Stimulated activated memory B cell treated with anti-CD40 and anti-IgM and Interleukin-4, amounts not matched to agents 10 μg/mL and 1 μg/mL and 100 μg/mL, for 72 hours (primary cell): ENCODE results near the gene SPPL3.

Source experiments
- ATAC-seq: fragments of 150-1000 bp; cut with Tn5 transposase; 2 replicates; pipeline ENCODE4 v1.10.0; 2021
- H3K27ac Mint-ChIP-seq: one replicate; pipeline ENCODE4 v1.8.0; 2022; ENCODE audit warnings: mild to moderate bottlenecking, mixed read lengths
- H3K27me3 Mint-ChIP-seq: one replicate; pipeline ENCODE4 v1.8.0; 2022; ENCODE audit warnings: mixed read lengths
- H3K36me3 Mint-ChIP-seq: one replicate; pipeline ENCODE4 v1.8.0; 2022; ENCODE audit warnings: mixed read lengths
- H3K4me1 Mint-ChIP-seq: one replicate; pipeline ENCODE4 v1.8.0; 2022; ENCODE audit warnings: mixed read lengths
- H3K4me3 Mint-ChIP-seq: one replicate; pipeline ENCODE4 v1.8.0; 2022; ENCODE audit warnings: mild to moderate bottlenecking, moderate library complexity, mixed read lengths
- H3K9me3 Mint-ChIP-seq: one replicate; pipeline ENCODE4 v1.8.0; 2022; ENCODE audit warnings: mixed read lengths

SPPL3 gene

DNA sequence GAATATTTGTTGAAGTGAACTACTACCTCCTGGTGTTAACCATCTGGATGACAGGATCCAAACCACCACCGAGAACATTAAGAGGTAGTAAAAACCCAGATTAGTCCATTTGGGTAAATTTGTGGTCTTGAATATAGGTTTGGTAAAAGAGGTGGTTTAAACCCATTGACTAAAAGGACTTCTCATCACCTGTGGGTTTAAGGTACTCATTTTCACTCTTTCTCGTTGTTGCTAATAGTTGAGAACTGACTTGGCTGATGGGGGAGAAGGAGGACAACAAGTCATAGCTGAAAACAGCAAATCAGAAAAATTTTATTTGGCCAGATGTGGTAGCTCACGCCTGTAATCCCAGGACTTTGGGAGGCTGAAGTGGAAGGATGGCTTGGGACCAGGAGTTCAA lies 119.4 kb downstream of the SPPL3 start:
- H3K27me3 Mint-ChIP-seq: no peaks in the 10 kb centered on the region
- H3K4me1 Mint-ChIP-seq: peaks cover 15% of the 10 kb centered on the region
- H3K4me3 Mint-ChIP-seq: no peak overlapping the region
- H3K36me3 Mint-ChIP-seq: peaks cover 39% of the 10 kb centered on the region
- H3K27ac Mint-ChIP-seq: no peak overlapping the region
- ATAC-seq: no peak
- no peaks in the 10 kb centered on the region for H3K9me3 Mint-ChIP-seq

GRCh38 chr12:120783197-120783596 lies 121.0 kb downstream of the SPPL3 start:
- peaks cover 31% of the 10 kb centered on the region for H3K36me3 Mint-ChIP-seq
- no peak overlapping the region for H3K4me3 Mint-ChIP-seq
- peaks cover 7% of the 10 kb centered on the region for H3K4me1 Mint-ChIP-seq
- H3K27ac Mint-ChIP-seq: no peak overlapping the region
- H3K27me3 Mint-ChIP-seq: no peaks in the 10 kb centered on the region
- H3K9me3 Mint-ChIP-seq: no peaks in the 10 kb centered on the region
- no peak for ATAC-seq

GRCh38 chr12:120775862-120776552 lies 128.2 kb downstream of the SPPL3 start:
- Mint-ChIP-seq H3K27me3 (no peaks in the 10 kb centered on the region), H3K27ac (no peak overlapping the region), H3K4me1 (peaks cover 15% of the 10 kb centered on the region), H3K36me3 (peaks cover 28% of the 10 kb centered on the region), H3K4me3 (no peak overlapping the region), H3K9me3 (no peaks in the 10 kb centered on the region)
- ATAC-seq: no peak

DNA sequence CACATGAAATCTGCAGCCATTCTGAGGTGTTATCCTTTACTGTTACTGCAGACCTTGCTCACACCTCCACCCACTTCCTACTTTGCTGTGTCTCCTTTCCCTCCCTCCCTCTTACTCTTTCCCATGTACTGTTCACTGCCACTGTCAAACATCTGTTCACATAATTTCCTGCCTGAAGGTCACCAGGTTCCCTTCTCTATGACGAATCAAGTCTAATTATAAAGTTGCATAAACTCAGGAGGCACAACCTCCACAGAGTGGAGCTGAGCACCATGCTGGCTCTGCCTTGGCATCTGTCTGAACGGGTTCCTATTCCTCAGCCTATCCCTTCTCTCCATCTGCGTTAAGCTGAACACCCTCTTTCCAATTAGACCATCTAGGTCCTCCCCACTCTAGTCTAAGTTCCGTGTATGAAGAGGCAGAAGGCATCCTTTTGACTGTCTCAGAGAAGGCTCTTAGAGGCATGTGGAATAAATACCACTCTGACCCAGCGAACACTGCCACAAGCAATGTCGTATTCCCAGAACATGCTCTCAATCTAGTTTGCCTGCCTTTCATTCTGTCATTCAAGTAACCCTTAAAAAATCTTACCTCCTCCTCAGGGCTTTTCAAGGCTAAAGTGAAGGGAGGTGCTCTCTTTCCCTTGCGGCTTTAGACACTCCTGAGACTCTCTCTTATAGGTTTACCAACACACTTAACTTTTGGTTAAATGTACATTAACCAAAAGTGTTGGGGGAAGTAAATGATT lies 129.8 kb downstream of the SPPL3 start:
- H3K36me3 Mint-ChIP-seq: peaks cover 36% of the 10 kb centered on the region
- H3K9me3 Mint-ChIP-seq: no peaks in the 10 kb centered on the region
- H3K27ac Mint-ChIP-seq: no peak overlapping the region
- H3K4me1 Mint-ChIP-seq: peaks cover 21% of the 10 kb centered on the region
- ATAC-seq: no peak
- no peaks in the 10 kb centered on the region for H3K27me3 Mint-ChIP-seq
- H3K4me3 Mint-ChIP-seq: no peak overlapping the region

DNA sequence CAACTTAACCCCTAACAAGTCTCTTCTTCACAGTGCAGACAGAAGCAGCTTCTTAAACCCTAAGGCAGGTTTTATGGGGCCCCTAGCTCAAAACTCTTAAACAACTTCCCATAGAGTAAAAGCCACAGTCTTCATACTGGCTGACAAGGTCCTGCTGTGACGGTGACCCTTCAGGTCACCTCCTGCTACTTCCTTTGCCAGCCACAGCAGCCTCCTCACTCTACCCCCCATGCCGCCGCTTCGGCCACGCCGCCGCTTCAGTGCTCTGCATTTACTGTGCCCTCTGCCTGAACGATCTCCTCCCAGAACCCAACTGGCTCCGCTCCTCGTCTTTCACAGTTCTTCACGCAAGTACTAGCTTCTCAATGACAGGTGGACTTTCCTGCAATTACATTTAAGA lies 133.1 kb downstream of the SPPL3 start:
- peak overlapping the region; percentile 35 for H3K27ac Mint-ChIP-seq

DNA sequence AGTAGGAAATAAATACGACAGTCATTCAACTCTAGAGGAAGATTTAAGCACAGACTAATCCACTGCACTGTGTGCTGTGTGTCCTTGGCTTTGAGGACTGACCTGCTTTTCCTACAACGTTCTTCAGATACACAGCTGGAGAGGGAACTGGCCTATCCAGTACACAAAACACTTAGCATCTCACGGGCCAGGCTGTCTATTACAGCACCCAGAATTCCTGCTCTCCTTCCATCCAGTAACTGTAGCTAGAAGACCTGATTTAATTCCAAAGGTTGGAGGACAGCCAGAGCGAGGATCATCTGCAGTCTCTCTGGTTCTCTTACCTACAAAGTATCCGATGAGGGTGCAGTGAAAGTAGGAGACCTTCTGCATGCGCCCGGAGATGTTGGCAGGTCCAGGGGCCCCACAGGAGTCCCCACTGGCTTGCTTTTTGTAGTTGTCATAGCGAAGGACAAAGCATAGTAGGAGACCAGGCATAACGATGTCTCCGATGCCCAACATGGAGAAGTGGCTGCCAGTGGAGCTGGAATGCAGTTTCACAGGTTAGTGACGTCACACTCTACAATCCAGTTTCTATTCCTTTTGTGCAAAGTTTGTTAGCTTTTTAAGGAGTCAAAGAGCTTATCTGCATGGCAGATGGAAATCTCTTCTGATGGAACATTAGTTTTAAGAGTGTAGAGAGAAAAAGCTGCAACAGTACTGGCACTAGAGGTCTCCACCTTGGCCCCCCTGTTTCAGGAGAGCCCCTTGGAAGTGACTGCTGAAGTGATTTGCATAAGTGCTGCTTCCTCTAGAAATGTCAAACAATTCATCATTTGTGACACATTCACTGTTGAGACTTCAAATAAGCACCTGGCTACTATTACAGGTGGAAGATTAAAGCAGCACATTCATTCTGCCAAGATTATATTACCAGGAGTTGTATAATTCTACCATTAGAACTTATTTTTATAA lies 136.8 kb downstream of the SPPL3 start:
- H3K36me3 Mint-ChIP-seq: peaks cover 68% of the 10 kb centered on the region
- H3K27ac Mint-ChIP-seq: peak overlapping the region; percentile 17
- H3K27me3 Mint-ChIP-seq: no peaks in the 10 kb centered on the region
- ATAC-seq: no peak
- no peak overlapping the region for H3K4me3 Mint-ChIP-seq
- peaks cover 22% of the 10 kb centered on the region for H3K4me1 Mint-ChIP-seq
- no peaks in the 10 kb centered on the region for H3K9me3 Mint-ChIP-seq

More for the DNA sequence above, 133.1 kb downstream of the SPPL3 start:
- no peaks in the 10 kb centered on the region for H3K9me3 Mint-ChIP-seq
- peaks cover 60% of the 10 kb centered on the region for H3K36me3 Mint-ChIP-seq
- H3K4me3 Mint-ChIP-seq: no peak overlapping the region
- no peak for ATAC-seq
- H3K4me1 Mint-ChIP-seq: peaks cover 31% of the 10 kb centered on the region
- no peaks in the 10 kb centered on the region for H3K27me3 Mint-ChIP-seq

DNA sequence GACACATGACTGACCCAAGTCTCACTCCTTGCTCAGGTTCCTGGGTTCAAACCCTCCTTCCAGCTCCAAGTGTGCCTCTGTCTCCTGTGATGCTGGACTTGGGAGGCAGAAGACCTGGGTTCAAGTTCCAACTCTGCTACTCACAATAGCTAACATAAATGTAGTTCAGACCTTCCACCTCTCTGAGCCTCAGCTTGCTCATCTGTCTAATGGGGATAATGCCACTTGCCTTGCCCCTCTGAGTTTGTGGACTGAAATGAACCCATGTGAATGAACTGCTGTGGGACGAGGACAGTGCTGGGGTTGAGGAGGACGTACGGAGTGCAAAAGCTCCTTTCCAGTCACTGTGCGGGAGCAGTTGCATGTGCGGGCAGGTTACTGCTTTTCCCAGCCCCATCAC lies 137.6 kb downstream of the SPPL3 start:
- Mint-ChIP-seq H3K4me1 (peaks cover 21% of the 10 kb centered on the region), H3K27ac (no peak overlapping the region), H3K27me3 (no peaks in the 10 kb centered on the region), H3K4me3 (no peak overlapping the region), H3K36me3 (peaks cover 69% of the 10 kb centered on the region), H3K9me3 (no peaks in the 10 kb centered on the region)
- no peak for ATAC-seq

DNA sequence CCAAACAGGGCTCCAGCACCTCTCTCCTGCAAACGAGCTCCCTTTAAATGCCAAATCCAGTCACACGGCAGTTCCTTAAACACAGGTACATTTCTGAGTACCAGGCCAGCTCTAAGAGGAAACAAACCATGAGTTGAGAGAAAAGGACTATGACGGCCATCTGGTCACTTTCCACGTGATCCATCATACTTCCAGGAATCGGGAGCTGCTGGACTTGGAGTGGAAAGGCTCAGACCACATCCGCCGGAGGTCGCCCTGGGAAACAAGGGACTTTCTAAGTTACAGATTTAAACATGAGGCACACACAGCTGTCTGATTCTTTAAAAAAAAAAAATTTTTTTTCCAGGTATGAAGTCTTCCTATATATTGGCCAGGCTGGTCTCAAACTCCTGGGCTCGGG lies 139.3 kb downstream of the SPPL3 start:
- ATAC-seq: no peak
- Mint-ChIP-seq H3K4me1 (peaks cover 10% of the 10 kb centered on the region), H3K27me3 (no peaks in the 10 kb centered on the region), H3K9me3 (no peaks in the 10 kb centered on the region), H3K4me3 (no peak overlapping the region), H3K27ac (no peak overlapping the region), H3K36me3 (peaks cover 72% of the 10 kb centered on the region)

DNA sequence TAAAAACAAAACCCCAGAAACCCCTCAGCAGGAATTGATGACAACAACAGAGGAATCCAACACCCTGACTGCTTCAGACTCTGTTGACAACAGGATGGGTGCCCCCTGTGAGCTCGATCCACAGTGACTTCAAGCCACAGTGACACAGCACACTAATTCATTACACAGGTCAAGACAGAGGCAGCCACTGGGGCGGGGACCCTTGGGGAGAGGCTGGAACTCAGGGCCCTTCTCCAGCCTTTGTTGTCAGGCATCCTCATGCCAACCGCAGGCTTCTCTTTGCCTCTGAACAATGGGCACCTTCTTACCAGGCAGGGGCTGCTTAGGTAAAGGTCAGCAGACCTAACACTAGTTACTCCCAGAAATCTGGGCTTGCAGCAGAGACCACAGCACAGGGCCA lies 140.9 kb downstream of the SPPL3 start:
- peak overlapping the region; percentile 30 for H3K27ac Mint-ChIP-seq
- no peak for ATAC-seq
- H3K4me3 Mint-ChIP-seq: no peak overlapping the region
- H3K36me3 Mint-ChIP-seq: peaks cover 66% of the 10 kb centered on the region
- no peaks in the 10 kb centered on the region for H3K27me3 Mint-ChIP-seq
- H3K4me1 Mint-ChIP-seq: peaks cover 4% of the 10 kb centered on the region
- no peaks in the 10 kb centered on the region for H3K9me3 Mint-ChIP-seq

DNA sequence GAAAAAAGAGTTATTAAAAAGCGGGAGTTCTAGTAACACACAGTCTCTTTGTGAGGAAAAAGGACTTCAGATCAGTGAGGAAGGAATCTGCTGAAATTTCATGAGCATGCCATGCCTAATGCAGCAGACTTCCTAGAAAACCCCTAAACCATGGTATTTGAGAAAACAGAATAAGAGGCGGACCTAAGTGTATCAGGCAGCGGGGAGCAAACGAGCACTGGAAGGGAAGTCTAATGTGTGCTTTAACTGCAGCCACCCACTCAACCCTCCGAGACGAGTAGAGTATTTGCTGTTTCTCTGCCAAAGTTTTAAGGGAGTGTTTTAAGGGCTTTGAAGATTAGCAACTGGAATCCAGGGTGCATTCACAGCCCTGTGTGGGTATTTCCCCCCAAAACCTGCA lies 142.1 kb downstream of the SPPL3 start:
- no peaks in the 10 kb centered on the region for H3K9me3 Mint-ChIP-seq
- H3K4me1 Mint-ChIP-seq: no peaks in the 10 kb centered on the region
- no peak for ATAC-seq
- H3K36me3 Mint-ChIP-seq: peaks cover 58% of the 10 kb centered on the region
- no peak overlapping the region for H3K27ac Mint-ChIP-seq
- H3K27me3 Mint-ChIP-seq: no peaks in the 10 kb centered on the region
- H3K4me3 Mint-ChIP-seq: no peak overlapping the region

- no peaks in the 10 kb centered on the region for H3K9me3 Mint-ChIP-seq
- H3K4me1 Mint-ChIP-seq: no peaks in the 10 kb centered on the region
- no peak for ATAC-seq
- no peak overlapping the region for H3K4me3 Mint-ChIP-seq
- H3K27me3 Mint-ChIP-seq: no peaks in the 10 kb centered on the region
- H3K27ac Mint-ChIP-seq: no peak overlapping the region
- peaks cover 53% of the 10 kb centered on the region for H3K36me3 Mint-ChIP-seq
Observed at GRCh38 chr12:120761519-120761934, 142.6 kb downstream of the SPPL3 start.

DNA sequence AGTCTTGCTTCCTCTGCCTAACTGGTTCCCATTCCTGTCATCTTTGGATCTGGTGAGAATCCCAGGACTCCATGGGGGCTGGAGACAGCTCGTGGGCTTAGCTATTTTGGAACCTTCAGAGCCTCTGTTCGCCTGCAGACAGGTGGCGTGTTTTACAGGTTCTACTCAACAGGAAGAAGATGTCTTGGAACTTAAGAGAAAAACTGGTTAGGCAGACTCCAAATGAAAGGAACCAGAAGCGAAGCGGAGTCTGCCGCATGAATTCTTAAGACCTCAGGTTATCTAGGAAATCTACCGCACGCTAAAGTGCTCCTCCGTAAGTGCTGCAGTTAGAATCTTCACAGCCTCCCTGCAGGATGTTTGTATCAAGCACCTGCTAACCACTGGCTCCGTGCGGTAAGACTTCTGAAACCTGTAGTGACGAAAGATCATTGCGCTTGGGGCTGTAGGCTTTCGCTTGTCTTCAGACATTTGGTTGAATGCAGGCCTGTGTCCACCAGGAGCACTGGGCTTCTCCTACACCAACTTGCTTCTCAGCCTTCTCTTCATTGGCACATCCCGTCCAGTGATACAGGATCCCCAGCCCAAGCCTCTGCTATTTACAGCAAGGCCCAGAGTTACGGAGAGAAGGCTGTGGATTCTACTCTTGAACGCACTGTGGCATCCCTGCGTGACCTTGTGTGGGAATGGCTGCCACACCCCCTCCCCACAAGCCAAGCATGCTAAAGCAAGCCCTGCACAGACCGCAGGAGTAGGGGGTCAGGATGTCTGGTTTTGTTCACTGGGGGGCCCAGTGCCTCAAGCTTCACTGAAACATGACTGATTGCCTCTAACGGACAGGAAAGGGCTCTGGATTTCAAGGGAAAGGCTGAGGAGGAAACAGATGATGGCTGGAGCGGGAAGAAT lies 143.6 kb downstream of the SPPL3 start:
- Mint-ChIP-seq H3K36me3 (peaks cover 45% of the 10 kb centered on the region), H3K4me3 (no peak overlapping the region), H3K9me3 (no peaks in the 10 kb centered on the region), H3K27me3 (no peaks in the 10 kb centered on the region), H3K27ac (no peak overlapping the region), H3K4me1 (no peaks in the 10 kb centered on the region)
- ATAC-seq: no peak

DNA sequence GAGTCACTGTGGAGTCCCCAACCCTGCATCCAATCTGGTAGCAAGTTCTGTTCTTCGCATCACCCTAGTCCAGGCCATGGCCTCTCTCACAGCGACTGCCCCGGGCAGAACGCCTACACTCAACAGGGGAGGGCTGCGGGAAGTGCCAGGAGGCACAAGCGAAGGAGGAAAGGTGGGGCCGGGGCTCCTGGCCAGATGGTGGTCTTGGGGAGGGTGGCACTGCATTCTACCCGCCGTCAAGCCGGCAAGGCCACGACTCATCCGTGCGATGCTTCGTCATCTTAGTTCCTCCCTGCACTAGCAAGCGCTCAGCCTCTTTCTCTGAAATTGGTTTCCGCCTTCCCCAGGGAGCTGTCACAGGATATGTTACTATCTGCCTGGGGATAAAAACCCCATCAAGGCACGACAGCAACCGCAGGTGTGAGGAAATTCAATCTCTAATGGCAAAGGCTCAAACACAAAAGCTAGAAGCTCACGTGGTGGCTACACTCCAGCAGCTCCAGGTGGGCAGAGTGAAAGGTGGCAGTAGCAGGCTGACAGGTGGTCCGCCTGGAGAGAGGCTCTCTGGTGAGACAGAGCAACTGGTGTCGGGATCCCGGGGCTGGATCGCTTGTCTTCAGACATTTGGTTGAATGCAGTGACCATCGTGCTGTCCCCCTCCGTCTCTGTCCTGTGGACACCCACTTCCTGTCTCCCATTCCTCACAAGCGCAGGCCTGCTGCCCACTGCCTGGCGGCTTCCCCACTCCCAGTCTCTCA lies 144.4 kb downstream of the SPPL3 start:
- Mint-ChIP-seq H3K36me3 (peaks cover 46% of the 10 kb centered on the region), H3K27ac (no peak overlapping the region), H3K4me1 (no peaks in the 10 kb centered on the region), H3K9me3 (peaks cover 6% of the 10 kb centered on the region), H3K4me3 (no peak overlapping the region), H3K27me3 (no peaks in the 10 kb centered on the region)
- peak; percentile 12 for ATAC-seq
